ENCODE data around the gene C5orf24. TPM values are rescaled to one million over a fixed set of nuclear protein-coding genes. Genes with fewer than 3 reads are reported as not detected.
"Not testable (repeated sequence)": the region's sequence is repeated elsewhere in the genome, so short reads cannot be mapped to it uniquely, and the experiment has no call there.

The C5orf24 gene
- total RNA-seq, 1 experiment from 2014 or later, result 61.4 TPM

- Mint-ChIP-seq H3K9me3 (ENCODE audit: unreplicated experiment) (no peaks in the 10 kb centered on the region), H3K4me3 (ENCODE audit: unreplicated experiment) (no peak overlapping the region), H3K27ac (ENCODE audit: low read depth, unreplicated experiment) (no peak overlapping the region), H3K27me3 (ENCODE audit: insufficient read depth, unreplicated experiment) (no peaks in the 10 kb centered on the region), H3K4me1 (ENCODE audit: insufficient read depth, unreplicated experiment) (no peaks in the 10 kb centered on the region), H3K36me3 (ENCODE audit: insufficient read depth, unreplicated experiment) (peaks cover 98% of the 10 kb centered on the region)
- no peak for DNase-seq (ENCODE audit: unreplicated experiment)
- no peak for TF ChIP-seq CTCF (IDR thresholded peaks at IDR 0.05; ENCODE audit: unreplicated experiment)
- ChIA-PET CTCF (no interaction called here), POLR2A (interaction anchor here (0.7 to 2.5 kb wide), 3 partner anchors 10 to 67 kb away, joined by 3 to 9 read pairs (median 4); partner anchors contain the start of gene C5orf24)
- intact Hi-C loops (cut with micrococcal nuclease), result no loop called here
- no TSS peak for BruUV-seq (replicated peaks)
Measured at GRCh38 chr5:134835623-134836022, 10.1 kb upstream of the C5orf24 start.

- POLR2A ChIA-PET, result interaction anchor here (0.5 to 1.0 kb wide), 4 partner anchors 8 to 1733 kb away, joined by 3 to 5 read pairs (median 4); partner anchors contain the start of gene C5orf24
- Mint-ChIP-seq H3K4me1 (ENCODE audit: insufficient read depth, unreplicated experiment) (peaks cover 9% of the 10 kb centered on the region), H3K9me3 (ENCODE audit: unreplicated experiment) (no peaks in the 10 kb centered on the region), H3K36me3 (ENCODE audit: insufficient read depth, unreplicated experiment) (peaks cover 90% of the 10 kb centered on the region), H3K27ac (ENCODE audit: low read depth, unreplicated experiment) (no peak overlapping the region), H3K27me3 (ENCODE audit: insufficient read depth, unreplicated experiment) (no peaks in the 10 kb centered on the region), H3K4me3 (ENCODE audit: unreplicated experiment) (no peak overlapping the region)
- no peak for DNase-seq (ENCODE audit: unreplicated experiment)
- BruUV-seq (replicated peaks), result no TSS peak
- intact Hi-C loops (cut with micrococcal nuclease), result no loop called here
- TF ChIP-seq CTCF (IDR thresholded peaks at IDR 0.05; ENCODE audit: unreplicated experiment), result no peak
- CTCF ChIA-PET, result interaction anchor here (0.6 to 1.0 kb wide), 3 partner anchors 21 to 1943 kb away, joined by 3 to 4 read pairs (median 3); no protein-coding TSS in a partner anchor
Measured at GRCh38 chr5:134837530-134838181, 8.1 kb upstream of the C5orf24 start.

GRCh38 chr5:134838361-134838760 lies 7.4 kb upstream of the C5orf24 start:
- H3K9me3 Mint-ChIP-seq (ENCODE audit: unreplicated experiment); H3K27ac Mint-ChIP-seq (ENCODE audit: low read depth, unreplicated experiment); DNase-seq (ENCODE audit: unreplicated experiment); intact Hi-C loops (cut with micrococcal nuclease); H3K27me3 Mint-ChIP-seq (ENCODE audit: insufficient read depth, unreplicated experiment); H3K4me3 Mint-ChIP-seq (ENCODE audit: unreplicated experiment); BruUV-seq (replicated peaks): not testable (repeated sequence)
- H3K4me1 Mint-ChIP-seq (ENCODE audit: insufficient read depth, unreplicated experiment), result peaks cover 12% of the 10 kb centered on the region
- H3K36me3 Mint-ChIP-seq (ENCODE audit: insufficient read depth, unreplicated experiment), result peaks cover 83% of the 10 kb centered on the region
- POLR2A ChIA-PET, result interaction anchor here (0.5 to 0.7 kb wide), 2 partner anchors 9 to 1734 kb away, joined by 3 to 4 read pairs; no protein-coding TSS in a partner anchor
- CTCF ChIA-PET, result interaction anchor here (1.0 kb wide), 1 partner anchor 158 kb away, joined by 3 read pairs; no protein-coding TSS in a partner anchor

GRCh38 chr5:134840811-134841210 lies 5.0 kb upstream of the C5orf24 start:
- DNase-seq (ENCODE audit: unreplicated experiment), result no peak
- Mint-ChIP-seq H3K4me1 (ENCODE audit: insufficient read depth, unreplicated experiment) (peaks cover 22% of the 10 kb centered on the region), H3K4me3 (ENCODE audit: unreplicated experiment) (no peak overlapping the region), H3K27ac (ENCODE audit: low read depth, unreplicated experiment) (no peak overlapping the region), H3K27me3 (ENCODE audit: insufficient read depth, unreplicated experiment) (no peaks in the 10 kb centered on the region), H3K9me3 (ENCODE audit: unreplicated experiment) (no peaks in the 10 kb centered on the region), H3K36me3 (ENCODE audit: insufficient read depth, unreplicated experiment) (peaks cover 63% of the 10 kb centered on the region)
- no TSS peak for BruUV-seq (replicated peaks)
- ChIA-PET POLR2A (interaction anchor here (0.6 to 2.7 kb wide), 3 partner anchors 32 to 102 kb away, joined by 3 to 10 read pairs (median 3); partner anchors contain the start of gene CAMLG), CTCF (interaction anchor here (0.7 to 1.5 kb wide), 5 partner anchors 9 to 351 kb away, joined by 3 to 5 read pairs (median 4); no protein-coding TSS in a partner anchor)
- intact Hi-C loops (cut with micrococcal nuclease), result no loop called here
- TF ChIP-seq CTCF (IDR thresholded peaks at IDR 0.05; ENCODE audit: unreplicated experiment), result no peak
